H1 (cell line): ENCODE results near the gene VAMP4. TPM values are rescaled to one million over a fixed set of nuclear protein-coding genes. Genes with fewer than 3 reads are reported as not detected.

Experiments used
- BACH1 ChIP-seq: IDR thresholded peaks from 2 replicates; pipeline ENCODE4 v1.6.1; 2012; ENCODE audit warnings: low read length, improper control_type of control experiment
- CHD1 ChIP-seq: IDR thresholded peaks from 2 replicates; pipeline ENCODE4 v1.6.1; 2012; ENCODE audit warnings: low read depth, low read length, improper control_type of control experiment
- CTCF ChIP-seq, 3 experiments: IDR thresholded peaks; 1 replicate in 2 of 3; 2 replicates in 1 of 3; pipeline versions ENCODE4 v1.5.1 to v1.6.1; 2011; ENCODE audit warnings: low read length in 3 of 3, mild to moderate bottlenecking in 3 of 3, inconsistent platforms in 2 of 3, low read depth in 1 of 3, moderate library complexity in 1 of 3; ENCODE audit not compliant: insufficient read depth in 1 of 3; ENCODE audit errors: control extremely low read depth in 1 of 3
- E2F6 ChIP-seq: IDR thresholded peaks from 2 replicates; pipeline ENCODE4 v1.6.1; 2012; ENCODE audit warnings: inconsistent platforms
- PHF8 ChIP-seq: fragments of 200-600 bp; sonication (generic); conservative IDR thresholded peaks from 2 replicates; pipeline ENCODE4 v1.7.1; 2012; ENCODE audit warnings: low read depth, mild to moderate bottlenecking, inconsistent platforms, low read length, moderate library complexity
- polyA plus RNA-seq, 7 experiments: library from polyadenylated mRNA; depleted of rRNA in 3 of 7; stranded (reverse) in 5 of 7; unstranded in 2 of 7; fragments of >200 nt in 5 of 7; fragments of 200-250 nt in 2 of 7; gene quantifications; 1 replicate in 5 of 7; 2 replicates in 1 of 7; 4 replicates in 1 of 7; pipeline versions ENCODE4 v1.2.1 to v1.2.3, GENCODE V29; 2011 to 2013; ENCODE audit warnings: missing spikeins in 2 of 7, mixed read lengths in 2 of 7
- total RNA-seq: library from RNA; stranded (reverse); fragmentation: NEBNext Ultra II Directional; extraction: Animal tissue kit (Norgen Biotek cat#: 25700); gene quantifications from 2 replicates; pipeline ENCODE4 v1.2.1, GENCODE V29; 2021

The VAMP4 gene
- total and polyA plus RNA-seq, 2 of the 8 experiments (the other 6 are each of a cell fraction or from before 2014, with no cell fraction given) = 1.6 to 13.9 TPM

- TF ChIP-seq CHD1 = no peak
- no peak for TF ChIP-seq CTCF (IDR thresholded peaks at IDR 0.05; ENCODE audit: control extremely low read depth in 1 of 3, insufficient read depth in 1 of 3, low read depth in 1 of 3, low read length in 3 of 3)
- no peak for TF ChIP-seq PHF8
- no peak for TF ChIP-seq BACH1
- TF ChIP-seq E2F6 = no peak
These were observed 77.8 kb downstream of the VAMP4 start (continued) for GRCh38 chr1:171663854-171664575.
